Renal cortical epithelial cell (primary cell): ENCODE measurements around the gene SZT2. TPM values are rescaled to one million over a fixed set of nuclear protein-coding genes. Genes with fewer than 3 reads are reported as not detected.
"Not testable (repeated sequence)": the region's sequence is repeated elsewhere in the genome, so short reads cannot be mapped to it uniquely, and the experiment has no call there.

Experiments used
- DNase-seq: peaks from one replicate; pipeline ENCODE4 v3.0.0-alpha.2; 2011; ENCODE audit warnings: low read depth
- total RNA-seq: library from RNA; depleted of rRNA; stranded (reverse); fragments of >200 nt; gene quantifications from 2 replicates; pipeline ENCODE4 v1.2.3, GENCODE V29; 2014

The SZT2 gene
- total RNA-seq, 1 donor from 2014 or later, result 28.5 TPM

GRCh38 chr1:43454270-43455011 is 64.7 kb downstream of the SZT2 start:
- DNase-seq, result peak; percentile 84

- no peak for DNase-seq
These were observed 65.7 kb downstream of the SZT2 start for GRCh38 chr1:43455213-43455889.

GRCh38 chr1:43458379-43458778 is 68.7 kb downstream of the SZT2 start:
- DNase-seq, result not testable (repeated sequence)

DNA sequence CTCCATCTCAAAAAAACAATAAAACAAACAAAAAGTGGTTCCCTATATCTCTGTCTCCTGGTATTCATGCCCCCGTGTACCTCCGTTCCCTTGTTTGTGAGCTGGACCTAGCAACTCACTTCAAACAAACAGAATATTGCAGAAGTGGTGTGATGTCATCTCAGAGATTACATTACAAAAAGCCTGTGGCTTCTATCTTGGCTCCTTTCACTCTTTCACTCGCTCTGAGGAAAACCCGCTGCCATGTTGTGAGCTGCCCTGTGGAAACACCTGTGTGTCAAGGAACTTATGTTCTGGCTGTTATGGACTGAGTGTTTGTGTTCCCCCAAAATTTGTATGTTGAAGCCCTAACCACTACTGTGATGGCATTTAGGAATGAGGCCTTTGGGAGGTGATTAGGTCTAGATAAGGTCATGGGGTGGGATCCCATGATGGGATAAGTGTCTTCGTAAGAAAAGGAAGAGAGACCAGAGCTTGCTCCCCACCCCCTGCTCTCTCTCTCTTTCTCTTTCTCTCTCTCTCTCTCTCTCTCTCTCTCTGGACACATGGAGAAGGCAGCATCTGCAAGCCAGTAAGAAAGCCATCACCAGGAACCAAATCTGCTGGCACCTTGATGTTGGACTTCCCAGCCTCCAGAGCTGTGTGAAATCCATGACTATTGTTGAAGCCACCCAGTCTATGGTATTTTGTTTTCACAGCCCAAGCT is 71.4 kb downstream of the SZT2 start:
- no peak for DNase-seq

DNA sequence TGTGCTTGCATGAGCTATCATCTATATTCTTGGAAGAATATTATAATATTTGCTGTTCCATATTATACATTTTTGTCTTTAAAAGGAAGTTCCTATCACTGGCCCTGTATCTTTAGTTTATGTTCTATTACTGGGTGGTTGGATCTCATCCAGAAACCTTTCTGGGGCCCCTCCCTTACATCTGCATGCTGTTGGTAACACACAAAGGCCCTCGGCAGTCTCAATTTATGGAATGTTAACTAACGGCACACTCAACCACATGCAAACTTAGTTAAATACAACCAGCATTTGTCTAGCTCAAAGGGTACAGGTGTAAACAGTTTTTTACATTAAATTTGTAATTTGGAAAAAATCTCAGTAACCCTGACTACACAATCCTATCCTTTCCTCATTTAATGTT is 73.8 kb downstream of the SZT2 start:
- DNase-seq, result no peak

GRCh38 chr1:43464681-43465504 is 75.2 kb downstream of the SZT2 start:
- DNase-seq, result peak; percentile 38

DNA sequence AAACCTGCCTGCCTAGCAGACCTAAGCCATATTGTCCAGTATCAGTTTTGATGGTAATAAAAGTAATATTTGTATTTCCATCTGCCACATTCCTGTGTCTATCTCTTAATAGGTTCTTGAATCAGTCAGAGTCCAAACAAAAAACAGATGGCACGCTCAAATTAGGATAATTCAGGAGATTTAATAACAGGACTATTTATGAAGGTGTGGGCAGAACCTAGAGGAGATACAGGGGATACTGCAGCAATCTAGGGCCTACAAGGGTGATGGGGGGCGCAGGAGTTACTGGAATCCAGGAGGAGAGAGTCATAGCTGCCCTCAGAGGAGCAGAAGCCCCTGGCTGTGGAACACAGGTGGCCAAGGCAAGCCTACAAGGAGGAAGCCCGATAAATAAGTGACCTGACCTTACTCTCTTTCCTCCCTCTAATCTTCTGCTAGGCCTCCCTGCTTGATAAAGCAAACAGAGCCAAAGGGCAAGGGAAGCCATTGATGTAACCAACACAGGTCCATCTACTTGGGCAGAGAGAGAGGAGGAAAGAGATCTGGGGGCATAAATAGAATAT is 75.9 kb downstream of the SZT2 start:
- DNase-seq, result no peak

- DNase-seq, result no peak
These were observed 76.7 kb downstream of the SZT2 start for GRCh38 chr1:43466403-43466802.

DNA sequence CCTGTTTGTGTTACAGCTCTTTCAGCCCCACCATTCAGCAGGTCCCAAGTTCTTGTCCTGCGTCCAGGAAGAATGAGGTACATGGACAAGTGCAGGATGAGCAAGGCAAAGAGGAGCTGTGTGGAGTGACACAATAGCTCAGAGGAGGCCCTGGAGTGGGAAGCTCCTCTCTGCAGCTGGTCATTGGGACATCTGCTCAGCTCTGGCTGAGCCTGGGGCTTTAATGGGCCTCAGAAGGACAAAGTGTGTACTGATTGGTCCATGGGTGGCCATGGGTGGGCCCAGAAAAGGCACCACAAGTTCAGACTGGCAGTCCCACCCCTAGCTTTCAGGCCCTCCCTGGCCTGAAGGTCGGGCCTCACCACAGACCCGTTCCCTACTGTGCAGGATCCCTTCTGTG is 78.7 kb downstream of the SZT2 start:
- DNase-seq, result no peak

DNA sequence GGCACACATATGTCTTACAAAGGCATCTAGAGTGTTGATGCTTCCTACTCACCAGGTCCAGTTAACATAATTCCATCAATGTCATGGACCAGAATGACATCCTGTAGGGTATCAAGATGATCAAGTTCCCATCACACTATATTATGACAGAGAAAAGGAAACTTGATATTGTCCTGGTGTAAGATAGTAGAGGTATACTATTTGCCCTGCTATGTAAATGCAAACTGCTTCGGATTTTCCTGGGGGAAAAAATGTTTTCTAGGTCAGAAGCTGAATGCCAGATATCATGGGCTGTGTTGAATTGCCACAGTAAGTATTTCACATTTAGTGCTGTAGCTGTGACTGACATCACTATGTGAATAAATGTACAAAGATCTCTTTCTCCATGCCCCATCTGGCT is 80.2 kb downstream of the SZT2 start:
- no peak for DNase-seq

DNA sequence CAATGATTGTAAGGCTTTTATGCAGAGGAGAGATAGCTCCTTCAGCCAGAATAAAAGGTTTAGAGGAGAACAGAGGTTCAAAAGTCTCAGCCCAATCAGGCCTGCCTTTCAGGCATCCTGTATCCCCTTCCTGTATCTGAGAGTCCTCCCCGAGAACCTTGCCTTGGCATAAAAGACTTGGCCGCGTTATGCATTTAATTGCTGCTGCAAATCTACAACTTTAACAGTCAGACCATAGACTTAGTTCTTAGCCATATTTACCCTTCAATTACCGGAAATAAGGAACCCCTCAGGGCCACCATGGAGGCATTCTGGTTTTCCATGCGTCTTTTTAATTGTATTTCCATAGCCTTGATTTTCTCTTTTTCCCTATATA is 82.4 kb downstream of the SZT2 start:
- DNase-seq, result no peak

- peak; percentile 93 for DNase-seq
These were observed 82.9 kb downstream of the SZT2 start for GRCh38 chr1:43472463-43473151.

GRCh38 chr1:43473463-43473862 is 83.8 kb downstream of the SZT2 start:
- no peak for DNase-seq

- DNase-seq, result peak; percentile 72
These were observed 86.1 kb downstream of the SZT2 start for GRCh38 chr1:43475611-43476401.

- no peak for DNase-seq
These were observed 88.0 kb downstream of the SZT2 start for GRCh38 chr1:43477716-43478115.

DNA sequence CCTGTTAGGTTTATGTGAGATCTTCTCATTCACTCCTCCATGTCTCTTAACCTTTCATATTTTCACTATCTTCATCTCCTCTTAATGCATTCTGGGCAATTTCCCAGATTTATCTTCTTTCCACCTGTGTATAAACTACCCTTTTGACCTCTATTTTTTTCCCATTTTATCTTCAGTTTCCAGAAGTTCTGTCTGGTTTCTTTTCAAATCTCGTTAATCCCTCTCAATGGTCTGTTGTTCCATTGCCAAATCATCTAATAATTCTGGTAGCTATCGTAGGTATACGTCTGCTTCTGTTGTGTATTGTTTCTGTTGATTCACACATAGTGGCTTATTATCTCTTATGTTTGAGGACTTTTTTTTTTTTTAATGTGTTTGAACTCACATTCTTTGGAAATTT is 89.7 kb downstream of the SZT2 start:
- DNase-seq, result no peak

DNA sequence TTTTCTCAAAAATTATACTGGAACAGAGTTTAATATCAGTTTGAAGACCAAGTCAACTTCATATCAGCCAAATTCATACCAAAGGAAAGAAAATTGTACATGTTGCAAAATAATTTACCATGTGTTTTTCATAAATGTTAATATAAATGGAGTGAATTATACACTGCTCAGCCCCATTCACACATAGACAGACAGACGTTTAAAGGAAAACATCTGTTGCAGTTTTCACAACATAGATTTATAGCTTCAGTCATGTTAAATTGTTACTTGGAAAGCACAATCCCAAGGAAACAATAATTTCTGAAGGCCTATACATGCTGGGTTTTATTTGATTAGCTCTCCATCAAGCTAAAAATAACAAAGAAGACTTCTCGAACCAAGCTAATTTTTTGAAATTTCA is 91.8 kb downstream of the SZT2 start:
- no peak for DNase-seq

DNA sequence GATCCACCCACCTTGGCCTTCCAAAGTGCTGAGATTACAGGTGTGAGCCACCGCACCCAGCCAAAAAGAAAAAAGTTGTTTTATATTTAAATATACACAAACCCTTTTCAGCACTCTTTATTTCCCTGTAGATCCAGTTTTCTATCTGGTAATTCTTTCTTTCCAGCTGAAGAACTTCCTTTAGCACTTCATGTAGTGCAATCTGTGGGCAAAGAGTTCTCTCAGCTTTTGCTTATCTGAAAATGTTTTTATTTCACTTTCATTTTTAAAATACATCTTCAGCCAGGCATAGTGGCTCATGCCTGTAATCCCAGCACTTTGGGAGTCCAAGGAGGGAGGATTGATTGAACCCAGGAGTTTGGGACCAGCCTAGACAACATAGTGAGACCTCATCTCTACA is 92.5 kb downstream of the SZT2 start:
- DNase-seq, result no peak

DNA sequence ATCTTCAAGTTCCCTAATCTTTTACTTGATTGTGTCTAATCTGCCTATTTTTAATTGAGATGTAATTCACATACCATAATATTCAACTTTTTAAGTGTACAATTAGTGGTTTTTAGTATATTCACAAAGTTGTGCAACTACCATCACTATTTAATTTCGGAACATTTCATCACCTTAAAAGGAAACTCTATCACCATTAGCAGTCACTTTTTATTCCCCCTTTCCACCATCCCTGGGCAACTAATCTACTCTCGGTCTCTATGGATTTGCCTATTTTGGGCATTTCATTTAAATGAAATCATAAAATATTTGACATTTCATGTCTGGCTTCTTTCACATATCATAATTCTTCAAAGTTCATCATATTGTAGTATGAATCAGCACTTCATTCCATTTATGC is 94.7 kb downstream of the SZT2 start:
- DNase-seq, result no peak

- DNase-seq, result no peak
These were observed 98.5 kb downstream of the SZT2 start for GRCh38 chr1:43488165-43488564.
